GM21526 (cell line): ENCODE results near the gene KANK4.
"Not testable (repeated sequence)": the region's sequence is repeated elsewhere in the genome, so short reads cannot be mapped to it uniquely, and the experiment has no call there.

Experiments used
- ATAC-seq: cut with Tn5 transposase; IDR thresholded peaks from one replicate; pipeline ENCODE4 v1.9.1; 2021; ENCODE audit warnings: moderate library complexity; ENCODE audit not compliant: unreplicated experiment, low FRiP score

Gene KANK4

DNA sequence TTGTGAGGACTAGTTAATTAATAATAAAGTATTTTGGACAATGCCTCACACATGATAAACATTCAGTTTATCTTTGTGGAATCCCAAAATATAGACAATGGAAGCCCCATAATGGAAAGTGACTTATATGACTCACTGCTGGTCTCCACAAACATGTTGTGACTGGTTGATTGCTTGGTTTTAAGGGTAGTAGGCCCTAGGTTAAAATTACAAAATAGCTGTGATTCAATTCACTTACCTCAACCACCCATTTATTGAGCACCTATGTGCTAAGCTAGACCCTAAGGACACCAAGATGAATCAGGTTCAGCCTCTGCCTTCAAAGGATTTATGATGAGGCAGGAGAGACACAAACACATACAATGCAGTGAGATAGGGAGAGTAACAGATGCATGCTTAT, 42.4 kb downstream of the KANK4 start:
- no peak for ATAC-seq

- no peak for ATAC-seq
Measured at GRCh38 chr1:62274496-62275485, 44.4 kb downstream of the KANK4 start.

DNA sequence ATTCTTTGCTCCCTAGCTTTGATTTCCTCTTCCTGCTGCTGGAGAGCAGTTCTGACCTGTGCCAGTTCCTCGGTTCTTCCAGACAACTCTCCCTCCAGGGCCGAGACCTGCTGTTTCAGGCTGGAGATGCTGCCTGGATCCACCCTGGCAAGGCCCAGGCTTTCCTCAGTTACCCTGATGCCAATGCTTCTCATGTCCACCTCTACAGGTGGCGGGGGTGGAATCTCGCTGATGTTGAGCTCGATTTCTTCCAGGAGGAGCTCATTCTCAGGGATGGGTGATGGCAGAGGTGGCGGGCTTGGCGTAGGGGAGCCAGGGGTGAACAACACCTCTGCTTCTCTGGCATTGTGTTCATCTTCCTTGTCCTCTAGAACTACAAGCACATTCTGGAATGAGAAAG, 45.3 kb downstream of the KANK4 start:
- ATAC-seq: no peak

DNA sequence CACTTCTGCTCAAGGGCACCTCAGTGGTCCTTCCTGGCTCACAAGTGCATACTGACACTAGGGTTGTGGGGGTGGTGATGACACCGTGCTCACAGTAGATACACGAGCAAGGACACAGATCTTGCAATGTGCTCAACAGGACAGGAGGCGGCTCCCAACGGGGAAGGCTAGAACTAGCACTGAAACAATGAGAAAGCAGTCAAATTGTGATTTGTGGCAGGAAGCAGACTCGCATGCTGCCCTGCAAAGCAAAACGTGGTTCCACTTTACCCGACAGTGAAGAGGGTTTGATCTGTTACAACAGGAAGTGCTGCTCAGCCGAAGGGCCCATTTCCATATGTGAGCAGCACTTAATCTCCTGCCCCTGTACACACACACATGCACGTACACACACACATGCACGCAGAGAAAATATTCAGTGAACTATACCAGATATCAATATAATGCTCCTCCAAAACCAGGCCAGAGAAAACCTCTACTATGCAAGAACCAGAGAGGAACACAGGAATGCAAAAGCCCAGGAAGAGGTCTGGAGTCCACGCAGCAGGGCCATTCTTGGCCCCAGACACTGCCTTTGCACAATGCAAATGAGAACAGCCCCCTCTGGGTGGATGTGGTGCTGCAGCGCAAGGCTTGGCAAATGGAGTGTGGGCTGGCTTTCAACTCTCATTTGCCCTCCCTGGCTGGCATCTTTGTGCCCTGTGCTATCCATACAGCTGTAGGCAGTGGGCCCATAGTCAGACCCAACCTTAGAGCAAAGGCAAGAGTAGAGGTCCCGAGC, 47.1 kb downstream of the KANK4 start:
- ATAC-seq: peak; percentile 90

GRCh38 chr1:62271134-62271533, 48.1 kb downstream of the KANK4 start:
- ATAC-seq: no peak

GRCh38 chr1:62269851-62270495, 49.3 kb downstream of the KANK4 start:
- ATAC-seq: no peak

- no peak for ATAC-seq
Measured at GRCh38 chr1:62269439-62269838, 49.8 kb downstream of the KANK4 start.

- no peak for ATAC-seq
Measured at GRCh38 chr1:62268315-62268714, 50.9 kb downstream of the KANK4 start.

GRCh38 chr1:62265956-62266935, 53.0 kb downstream of the KANK4 start:
- ATAC-seq: no peak

GRCh38 chr1:62263814-62264353, 55.4 kb downstream of the KANK4 start:
- ATAC-seq: no peak

DNA sequence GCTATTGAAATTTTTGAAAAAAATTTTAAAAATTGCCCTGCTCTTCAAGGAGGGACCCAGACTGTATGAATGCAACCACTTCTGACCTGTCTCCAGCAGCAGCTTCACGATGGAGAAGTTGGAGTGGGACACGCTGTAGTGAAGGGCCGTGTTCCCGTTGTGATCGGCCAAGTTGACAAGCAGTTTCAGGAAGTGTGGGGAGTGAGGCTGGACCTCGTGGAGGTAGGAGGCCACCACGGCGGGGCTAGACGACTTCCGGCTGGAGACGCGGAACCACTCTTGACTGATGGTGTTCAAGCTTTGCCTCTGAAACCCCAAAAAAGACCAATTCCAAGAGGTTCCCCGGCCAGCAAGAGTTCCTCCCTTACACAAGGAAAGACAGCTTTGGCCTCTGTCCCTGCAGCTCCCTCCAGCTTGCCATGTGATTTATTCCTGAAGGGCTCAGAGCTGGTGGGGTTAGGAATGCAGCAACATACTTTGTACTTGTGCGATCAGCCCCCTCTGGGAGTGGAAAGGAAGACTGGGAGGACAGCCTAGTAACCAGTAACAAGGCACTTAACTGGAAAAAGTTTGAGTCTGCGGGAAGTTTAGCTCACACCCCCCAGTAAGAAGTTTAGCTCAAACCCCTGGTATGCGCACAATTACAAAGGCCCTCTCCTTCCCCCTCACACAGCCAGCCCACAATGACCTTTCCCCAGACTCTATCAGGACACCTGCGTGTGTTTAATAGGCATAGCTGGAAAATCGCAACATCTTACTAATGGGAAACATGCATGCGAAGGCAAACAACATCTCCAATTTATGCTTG, 56.0 kb downstream of the KANK4 start:
- no peak for ATAC-seq

DNA sequence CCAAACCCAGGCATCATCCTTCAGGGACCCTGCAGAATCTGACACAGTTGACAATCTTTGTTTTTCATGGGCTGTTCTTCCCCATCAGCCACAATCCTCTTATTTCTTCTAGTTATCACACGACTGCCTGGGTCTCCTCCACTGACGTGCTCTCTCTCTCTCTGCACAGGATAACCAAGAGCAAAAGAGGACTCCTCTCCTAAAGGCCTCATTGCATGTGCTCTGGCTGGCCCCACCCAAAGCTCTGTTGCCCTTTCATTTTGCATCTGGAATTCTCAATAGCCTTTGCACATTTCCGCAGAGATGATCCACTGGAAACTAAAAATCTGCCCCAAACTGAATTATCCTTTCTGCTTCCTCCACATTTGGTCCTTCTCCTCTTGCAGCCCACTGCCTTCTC, 58.5 kb downstream of the KANK4 start:
- ATAC-seq: no peak

DNA sequence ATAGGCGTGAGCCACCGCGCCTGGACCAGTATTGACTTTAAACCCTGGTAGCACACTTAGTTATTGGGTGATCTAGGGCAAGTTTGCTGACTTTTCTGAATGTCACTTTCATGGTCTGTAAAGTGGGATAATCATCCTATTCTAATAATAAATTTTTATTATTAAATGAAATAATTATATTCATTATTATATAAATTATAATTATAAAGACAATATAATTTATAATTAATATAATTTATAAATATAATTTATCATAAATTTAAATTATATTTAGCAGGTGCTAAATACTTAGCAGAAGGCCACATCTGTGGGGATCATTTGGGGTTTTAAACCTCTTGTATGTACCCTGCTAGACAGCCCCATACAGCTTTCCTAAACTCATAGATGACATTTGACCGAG, 59.7 kb downstream of the KANK4 start:
- no peak for ATAC-seq

DNA sequence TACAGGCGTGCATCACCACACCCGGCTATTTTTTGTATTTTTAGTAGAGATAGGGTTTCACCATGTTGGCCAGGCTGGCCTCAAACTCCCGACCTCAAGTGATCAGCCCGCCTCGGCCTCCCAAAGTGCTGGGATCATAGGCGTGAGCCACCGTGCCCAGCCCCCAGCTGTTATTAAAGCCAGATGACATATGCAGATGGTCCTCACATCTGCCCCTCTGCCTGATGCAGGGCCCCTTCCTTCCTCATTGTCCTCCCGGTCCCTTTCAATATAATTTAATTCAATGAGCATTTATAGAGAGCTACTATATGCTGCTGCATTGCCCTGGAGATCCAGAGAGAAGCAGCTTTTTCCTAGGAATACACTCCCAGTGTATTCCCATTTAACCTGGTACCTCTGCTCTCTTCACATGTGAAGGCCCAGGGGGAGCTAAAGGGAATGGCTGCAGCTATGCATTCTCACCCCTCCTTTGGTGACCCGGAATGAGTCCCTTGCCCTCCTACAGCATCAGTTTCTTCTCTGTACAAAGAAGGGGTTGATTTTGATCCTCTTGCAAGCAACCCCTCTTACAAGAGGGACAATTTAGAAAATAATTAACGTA, 69.0 kb downstream of the KANK4 start:
- no peak for ATAC-seq

DNA sequence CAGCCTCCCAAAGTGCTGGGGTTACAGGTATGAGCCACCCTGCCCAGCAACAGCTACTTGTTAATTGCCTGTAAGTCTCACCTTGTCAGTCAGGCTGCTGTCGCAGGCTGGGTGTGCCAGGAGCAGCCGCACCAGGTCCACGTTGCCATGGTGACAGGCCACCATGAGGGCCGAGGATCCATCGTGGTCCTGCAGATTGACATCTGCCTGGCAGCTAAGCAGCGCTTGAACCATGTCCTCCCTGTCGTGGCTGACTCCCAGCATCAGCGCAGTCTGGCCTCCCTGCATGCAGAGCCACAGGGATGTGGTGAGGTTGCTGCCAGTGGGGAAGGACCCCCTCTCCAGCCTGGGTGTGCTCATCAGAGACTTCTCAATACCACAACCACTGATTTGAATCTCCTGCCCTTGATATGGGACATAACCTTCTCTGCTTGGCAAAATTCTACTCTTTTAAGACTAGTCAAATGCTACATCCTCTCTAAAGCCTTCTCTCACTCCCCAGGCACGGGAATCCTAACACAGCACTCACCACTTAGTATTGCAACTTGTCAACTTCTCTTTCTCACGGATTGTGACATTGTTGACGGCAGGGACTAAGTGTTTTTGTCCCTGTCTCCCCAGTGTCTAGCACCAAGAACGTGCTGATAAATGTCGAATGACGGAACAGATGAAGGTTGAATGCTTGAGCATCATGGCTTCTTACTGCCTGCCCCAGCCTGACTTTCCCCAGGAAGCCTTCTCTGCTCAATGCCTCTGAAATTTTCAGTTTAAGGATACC, 71.7 kb downstream of the KANK4 start:
- ATAC-seq: no peak

GRCh38 chr1:62245201-62245600, 74.0 kb downstream of the KANK4 start:
- no peak for ATAC-seq

- not testable (repeated sequence) for ATAC-seq
Measured at GRCh38 chr1:62244380-62244779, 74.9 kb downstream of the KANK4 start.
